Stimulated activated naive CD8-positive, alpha-beta T cell treated with anti-CD3 and anti-CD28 coated beads, Interleukin-15, Interleukin-2, amounts not matched to agents 100 U/mL and 50 U/mL, for 24 hours (primary cell): ENCODE measurements around the gene TUT7.
A peak's percentile ranks its signal among the peaks of the same experiment; 100 is the strongest.
"Not testable (repeated sequence)": the region's sequence is repeated elsewhere in the genome, so short reads cannot be mapped to it uniquely, and the experiment has no call there.

Source experiments
- ATAC-seq: fragments of 150-1000 bp; cut with Tn5 transposase; one replicate; pipeline ENCODE4 v1.10.0; 2021
- DNase-seq: peaks from one replicate; pipeline ENCODE4 v3.0.0; 2021

The TUT7 gene

DNA sequence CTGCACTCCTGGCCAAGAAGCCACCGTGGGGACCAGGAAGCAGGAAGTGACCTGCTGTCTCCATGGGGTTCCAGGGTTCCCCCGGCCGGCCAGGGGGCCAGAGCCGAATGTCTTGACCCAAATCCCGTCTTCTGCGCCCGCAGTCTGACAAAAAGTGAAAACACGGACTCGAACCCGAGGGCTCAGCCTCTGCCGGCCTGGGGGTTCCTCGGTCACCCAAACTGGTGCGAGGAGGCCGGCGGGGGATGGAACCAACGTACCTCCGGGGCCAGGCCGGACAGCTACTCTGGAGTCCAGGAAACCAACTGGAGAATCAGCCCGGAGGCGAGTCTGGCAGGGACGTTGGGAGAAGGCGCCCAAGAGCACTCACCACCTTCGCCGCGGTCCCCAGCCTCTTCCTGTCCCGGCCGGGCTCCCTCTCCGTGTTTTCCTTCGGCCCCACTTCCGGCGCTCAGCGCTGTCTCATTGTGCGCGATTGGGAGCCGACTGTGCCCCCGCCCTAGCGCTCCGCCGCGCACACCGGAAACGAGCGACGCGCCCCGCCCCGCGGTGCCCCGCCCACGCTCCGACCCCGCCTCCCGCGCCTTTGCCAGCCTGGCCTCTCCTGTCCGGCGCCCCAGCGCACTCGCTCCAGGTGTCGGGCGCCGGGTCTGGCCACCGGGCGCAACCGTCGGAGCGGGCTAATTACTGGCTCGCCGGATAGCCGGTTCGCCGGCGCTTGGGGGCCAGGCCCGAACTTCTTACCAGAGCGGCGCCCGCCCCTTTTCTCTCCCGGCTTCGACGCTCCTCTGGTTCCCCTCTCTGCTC lies at the start of gene TUT7:
Gene TUT7 (minus strand): TSS at position 400 of the 807 bp plus-strand sequence. CDS start 1,211 bp downstream, outside the sequence.
- DNase-seq: peak; percentile 97

GRCh38 chr9:86402591-86402990 lies 48.4 kb upstream of the TUT7 start:
- no peak for ATAC-seq
- no peak for DNase-seq

More for the DNA sequence above, at the start of gene TUT7:
- peak; percentile 94 for ATAC-seq

DNA sequence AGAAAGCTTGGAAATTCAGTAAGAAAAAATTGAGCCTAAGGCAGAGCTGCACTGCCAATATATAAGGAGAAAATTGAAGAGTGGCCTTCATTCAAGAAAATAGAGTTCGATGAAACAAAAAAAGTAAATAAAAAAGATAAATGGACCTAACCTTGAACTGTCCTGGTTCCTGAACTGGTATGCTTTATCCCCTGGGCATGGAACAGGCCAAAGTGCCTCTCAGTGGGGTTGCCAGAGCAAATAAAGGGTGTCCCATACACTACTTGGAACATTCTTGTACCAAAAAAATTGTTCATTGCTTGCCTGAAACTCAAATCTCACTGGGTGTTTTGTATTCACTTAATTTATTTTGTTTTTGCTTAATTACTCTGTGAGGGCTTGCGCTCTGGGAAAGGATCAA lies 42.2 kb upstream of the TUT7 start:
- DNase-seq: no peak
- no peak for ATAC-seq

GRCh38 chr9:86390184-86390583 lies 36.0 kb upstream of the TUT7 start:
- not testable (repeated sequence) for DNase-seq, ATAC-seq

GRCh38 chr9:86389628-86390027 lies 35.4 kb upstream of the TUT7 start:
- ATAC-seq (no peak), DNase-seq (no peak)

- ATAC-seq (no peak), DNase-seq (no peak)
Measured at GRCh38 chr9:86387376-86387775, 33.2 kb upstream of the TUT7 start.

DNA sequence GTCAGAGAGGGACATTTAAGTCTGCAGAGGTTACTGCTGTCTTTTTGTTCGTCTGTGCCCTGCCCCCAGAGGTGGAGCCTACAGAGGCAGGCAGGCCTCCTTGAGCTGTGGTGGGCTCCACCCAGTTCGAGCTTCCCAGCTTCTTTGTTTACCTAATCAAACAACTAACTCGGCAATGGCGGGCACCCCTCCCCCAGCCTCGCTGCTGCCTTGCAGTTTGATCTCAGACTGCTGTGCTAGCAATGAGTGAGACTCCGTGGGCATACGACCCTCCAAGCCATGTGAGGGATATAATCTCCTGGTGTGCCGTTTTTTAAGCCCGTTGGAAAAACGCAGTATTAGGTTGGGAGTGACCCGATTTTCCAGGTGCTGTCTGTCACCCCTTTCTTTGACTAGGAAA lies 28.8 kb upstream of the TUT7 start:
- ATAC-seq, DNase-seq: not testable (repeated sequence)

DNA sequence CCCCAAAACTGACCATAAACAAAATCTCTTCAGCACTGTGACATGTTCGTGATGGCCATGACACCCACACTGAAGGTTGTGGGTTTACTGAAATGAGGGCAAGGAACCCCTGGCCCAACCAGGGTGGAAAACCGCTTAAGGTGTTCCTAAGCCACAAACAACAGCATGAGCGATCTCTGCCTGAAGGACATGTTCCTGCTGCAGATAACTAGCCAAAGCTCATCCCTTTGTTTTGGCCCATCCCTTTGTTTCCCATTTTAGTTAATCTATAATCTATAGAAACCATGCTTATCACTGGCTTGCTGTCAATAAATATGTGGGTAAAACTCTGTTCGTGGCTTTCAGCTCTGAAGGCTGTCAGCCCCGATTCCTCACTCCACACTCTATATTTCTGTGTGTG lies 21.8 kb upstream of the TUT7 start:
- ATAC-seq: no peak
- DNase-seq: no peak

- ATAC-seq: no peak
- no peak for DNase-seq
Measured at GRCh38 chr9:86369810-86370209, 15.6 kb upstream of the TUT7 start.

DNA sequence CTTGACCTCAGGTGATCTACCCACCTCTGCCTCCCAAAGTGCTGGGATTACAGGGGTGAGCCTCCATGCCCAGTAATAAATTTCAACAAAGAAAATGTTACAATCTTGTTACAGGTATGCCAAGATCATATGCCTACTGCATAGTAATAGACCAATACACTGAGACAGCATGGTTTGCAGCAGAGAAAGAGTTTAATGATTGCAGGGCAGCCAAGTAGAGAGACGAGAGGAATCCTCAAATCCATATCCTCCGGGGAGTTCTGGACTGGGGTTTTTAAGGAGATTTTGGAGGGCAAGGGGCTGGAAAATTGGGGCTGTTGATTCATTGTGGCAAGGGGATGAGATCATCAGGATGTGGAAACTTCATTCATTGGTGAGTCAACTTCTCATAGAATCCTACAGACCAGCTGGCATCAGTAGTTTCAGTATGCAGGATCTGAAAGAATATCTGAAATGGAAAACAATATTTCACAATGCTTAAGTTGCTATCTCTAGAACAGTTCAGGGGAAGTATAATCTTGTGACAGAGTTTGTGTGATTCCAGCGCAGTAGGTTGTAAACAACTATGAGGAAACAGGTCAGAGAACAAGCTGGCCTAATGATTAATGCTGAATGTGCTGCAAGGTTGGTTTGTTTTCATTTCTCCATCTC lies 14.8 kb upstream of the TUT7 start:
- no peak for ATAC-seq

GRCh38 chr9:86361176-86361575 lies 7.0 kb upstream of the TUT7 start:
- DNase-seq (no peak), ATAC-seq (no peak)

More for the DNA sequence above, 14.8 kb upstream of the TUT7 start:
- DNase-seq: no peak

DNA sequence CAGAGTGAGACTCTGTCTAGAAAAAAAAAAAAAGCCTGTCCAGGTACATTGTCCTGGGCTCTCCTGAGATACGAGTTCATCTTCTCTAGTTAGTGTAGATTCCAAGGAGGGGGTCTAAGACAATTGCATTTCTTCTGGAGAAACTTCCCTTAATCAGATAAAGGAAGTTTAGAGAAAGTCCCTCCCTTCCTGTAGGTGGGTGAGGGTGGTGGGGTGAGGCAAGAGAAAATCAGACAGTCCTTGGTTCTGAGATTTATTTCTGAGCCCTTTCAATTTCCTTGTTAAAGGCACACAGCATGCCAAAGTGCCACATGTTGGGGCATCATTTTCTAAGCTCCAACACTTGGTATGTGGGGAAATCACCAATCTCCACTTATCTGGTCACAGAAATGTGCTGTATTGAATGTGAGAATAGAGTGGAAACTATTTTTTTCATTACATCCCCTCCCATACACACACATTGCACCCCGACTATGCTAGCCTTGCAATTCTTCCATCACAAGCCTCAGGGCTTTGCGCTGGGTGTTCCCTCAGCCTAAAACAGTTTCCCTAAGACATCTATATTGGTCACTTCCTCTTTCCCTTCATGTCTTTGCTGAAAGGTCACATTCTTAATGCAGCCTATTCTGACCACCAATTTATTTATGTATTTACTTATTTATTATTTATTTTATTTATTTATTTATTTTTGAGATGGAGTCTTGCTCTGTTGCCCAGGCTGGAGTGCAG lies 5.1 kb upstream of the TUT7 start:
- DNase-seq: no peak
- no peak for ATAC-seq

GRCh38 chr9:86356871-86357866 lies 3.0 kb upstream of the TUT7 start:
- DNase-seq (no peak), ATAC-seq (no peak)

- no peak for DNase-seq
- ATAC-seq: no peak
Measured at GRCh38 chr9:86355814-86356213, 1.6 kb upstream of the TUT7 start.

- ATAC-seq (no peak), DNase-seq (no peak)
Measured at GRCh38 chr9:86354818-86355309, 654 bp upstream of the TUT7 start.

DNA sequence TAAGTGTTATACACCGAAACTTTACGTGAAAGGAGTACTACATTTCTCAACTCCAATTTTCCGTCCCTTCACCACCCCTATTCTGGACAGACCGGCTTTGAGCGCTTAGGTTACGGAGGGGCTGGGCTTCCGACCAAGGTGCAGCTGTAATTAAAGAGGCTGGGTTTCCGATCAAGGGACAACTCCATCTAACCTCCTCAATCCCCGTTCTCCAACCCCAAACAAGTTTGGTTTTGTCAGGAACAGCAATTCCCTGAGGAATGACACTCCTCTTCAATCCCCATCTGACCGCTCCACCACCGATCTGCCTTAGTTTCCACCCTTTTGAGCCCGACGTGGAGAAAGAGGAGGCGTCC lies 577 bp downstream of the TUT7 start:
- peak; percentile 28 for ATAC-seq
- peak; percentile 32 for DNase-seq

DNA sequence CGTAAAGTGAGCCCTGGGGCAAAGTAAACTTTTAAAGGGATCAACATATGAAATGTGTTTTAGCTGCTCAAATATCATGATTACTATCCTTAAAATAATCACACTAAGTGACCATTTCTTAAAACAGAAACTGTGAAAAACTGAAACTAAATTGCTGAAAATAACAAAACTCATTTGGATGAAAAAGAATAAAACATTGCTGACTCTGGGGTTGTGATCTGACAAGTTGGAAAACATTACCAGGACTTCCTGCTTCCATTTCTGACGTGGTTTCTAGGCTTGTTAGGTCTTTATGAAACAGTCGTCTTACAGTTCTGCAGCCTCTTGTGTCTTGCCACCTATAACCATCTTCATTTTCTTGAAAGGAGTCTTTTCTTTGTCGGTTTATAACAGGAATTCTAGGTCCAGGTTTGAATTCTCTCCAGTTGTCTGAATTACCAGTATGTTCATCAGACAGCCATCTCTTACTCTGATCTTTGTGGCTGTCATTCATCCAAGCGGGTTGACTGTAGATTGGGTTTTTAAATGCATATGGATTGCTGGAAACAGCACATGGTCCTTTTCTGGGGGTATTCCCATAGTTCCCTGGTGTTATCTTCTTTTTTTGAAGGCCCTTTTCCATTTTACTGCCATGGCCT lies 1.7 kb downstream of the TUT7 start:
- DNase-seq (no peak), ATAC-seq (peak; percentile 33)

GRCh38 chr9:86351880-86352279 lies 2.3 kb downstream of the TUT7 start:
- ATAC-seq (no peak), DNase-seq (no peak)

GRCh38 chr9:86350006-86350760 lies 4.0 kb downstream of the TUT7 start:
- no peak for ATAC-seq
- no peak for DNase-seq

GRCh38 chr9:86349271-86349670 lies 4.9 kb downstream of the TUT7 start:
- no peak for DNase-seq
- ATAC-seq: no peak
